RWPE2 (cell line): ENCODE measurements around the gene ADAM12.

ENCODE experiments used
- ATAC-seq: fragments of 200-7000 bp; cut with Tn5 transposase; 3 replicates; pipeline ENCODE4 v1.9.1; 2021; ENCODE audit warnings: low read depth
- DNase-seq: peaks from one replicate; pipeline ENCODE4 v3.0.0-alpha.2; 2020; ENCODE audit warnings: low spot score
- H3K27ac ChIP-seq: fragments of 450-650 bp; 2 replicates; pipeline ENCODE4 v1.5.1; 2017; ENCODE audit warnings: mild to moderate bottlenecking; ENCODE audit not compliant: poor library complexity, severe bottlenecking
- H3K27me3 ChIP-seq: fragments of 250-450 bp; sonication (Bioruptor Pico); 2 replicates; pipeline ENCODE4 v1.5.1; 2021; ENCODE audit warnings: mild to moderate bottlenecking, moderate library complexity; ENCODE audit not compliant: insufficient read depth, poor library complexity, severe bottlenecking
- H3K36me3 ChIP-seq: fragments of 250-450 bp; sonication (Bioruptor Pico); 2 replicates; pipeline ENCODE4 v1.5.1; 2020; ENCODE audit warnings: low read depth, mild to moderate bottlenecking, moderate library complexity
- H3K4me1 ChIP-seq: fragments of 250-450 bp; sonication (Bioruptor Pico); 2 replicates; pipeline ENCODE4 v1.5.1; 2021; ENCODE audit warnings: mild to moderate bottlenecking, moderate library complexity; ENCODE audit not compliant: insufficient read depth, poor library complexity, severe bottlenecking
- H3K4me3 ChIP-seq: fragments of 250-450 bp; sonication (Bioruptor Pico); 2 replicates; pipeline ENCODE4 v1.5.1; 2021; ENCODE audit warnings: mild to moderate bottlenecking, moderate library complexity; ENCODE audit not compliant: severe bottlenecking
- H3K9me3 ChIP-seq: fragments of 250-450 bp; sonication (Bioruptor Pico); 2 replicates; pipeline ENCODE4 v1.5.1; 2021; ENCODE audit warnings: mild to moderate bottlenecking, moderate library complexity; ENCODE audit not compliant: severe bottlenecking
- CTCF ChIP-seq: fragments of 450-650 bp; IDR thresholded peaks from one replicate; pipeline ENCODE4 v1.5.1; 2017; ENCODE audit warnings: mild to moderate bottlenecking, moderate library complexity; ENCODE audit not compliant: poor library complexity, severe bottlenecking

The ADAM12 gene

DNA sequence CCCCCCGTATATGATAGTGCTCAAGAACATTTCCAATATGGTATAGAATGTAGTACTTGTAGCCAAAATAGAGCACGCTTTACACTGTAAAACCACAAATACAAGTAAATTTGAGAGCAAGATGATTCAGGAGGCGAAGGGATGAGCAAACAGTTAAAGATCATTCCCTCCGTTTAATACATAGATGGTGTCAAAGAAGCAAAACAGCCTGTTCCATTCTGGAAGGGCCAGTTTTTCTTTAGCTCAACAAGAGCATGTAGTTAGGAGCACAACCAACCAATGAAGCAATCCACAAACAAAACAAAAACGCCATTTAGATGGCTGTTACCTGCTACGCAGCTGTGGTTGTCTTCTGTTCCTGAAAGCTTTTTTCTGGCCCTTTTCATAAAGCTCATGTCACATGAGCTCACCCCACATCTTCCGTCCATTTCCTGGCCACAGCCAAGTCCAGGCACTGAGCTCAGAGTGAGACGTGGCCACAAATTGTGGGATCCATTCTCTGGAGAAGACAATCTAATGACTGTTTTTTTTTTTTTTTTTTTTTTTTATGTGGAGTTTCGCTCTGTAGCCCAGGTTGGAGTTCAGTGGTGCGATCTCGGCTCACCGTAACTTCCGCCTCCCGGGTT lies 306.3 kb downstream of the ADAM12 start:
- Histone ChIP-seq H3K36me3 (no peaks in the 10 kb centered on the region), H3K4me3 (no peak overlapping the region), H3K4me1 (no peaks in the 10 kb centered on the region), H3K27me3 (no peaks in the 10 kb centered on the region), H3K27ac (no peak overlapping the region), H3K9me3 (no peaks in the 10 kb centered on the region)
- ATAC-seq (no peak), DNase-seq (no peak)
- no peak for TF ChIP-seq CTCF

DNA sequence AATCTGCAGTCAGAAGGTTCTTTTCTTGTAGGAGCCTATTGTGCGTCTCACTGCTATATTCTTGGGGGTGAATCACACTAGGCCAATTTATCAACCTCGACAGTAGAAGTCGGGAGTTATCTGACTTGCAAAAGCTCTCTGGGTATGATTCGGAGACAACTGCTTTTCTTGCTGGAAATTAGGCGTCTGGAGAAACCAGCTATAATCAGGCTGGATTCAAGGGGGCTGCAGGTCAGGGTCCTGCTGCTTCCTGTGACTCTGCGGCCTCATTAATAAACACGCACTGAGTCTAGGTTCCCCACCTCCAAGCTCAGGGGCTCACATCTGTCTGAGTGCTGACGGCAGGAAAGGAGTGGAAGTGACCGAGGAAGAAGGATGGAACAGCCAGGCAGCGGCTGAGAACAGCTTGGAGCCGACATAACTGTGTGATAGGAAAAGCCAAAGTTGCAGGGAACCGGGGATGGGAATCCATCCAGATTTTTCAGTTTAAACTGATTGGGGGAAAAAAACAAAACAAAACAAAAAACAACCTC lies 307.3 kb downstream of the ADAM12 start:
- H3K27me3 ChIP-seq: no peaks in the 10 kb centered on the region
- ATAC-seq (no peak), DNase-seq (no peak)
- H3K4me1 ChIP-seq: no peaks in the 10 kb centered on the region
- no peak for TF ChIP-seq CTCF
- no peaks in the 10 kb centered on the region for H3K9me3 ChIP-seq
- no peak overlapping the region for H3K4me3 ChIP-seq
- no peak overlapping the region for H3K27ac ChIP-seq
- no peaks in the 10 kb centered on the region for H3K36me3 ChIP-seq

GRCh38 chr10:126080291-126080825 lies 307.9 kb downstream of the ADAM12 start:
- H3K27me3 ChIP-seq: no peaks in the 10 kb centered on the region
- peaks cover 4% of the 10 kb centered on the region for H3K4me1 ChIP-seq
- no peak overlapping the region for H3K27ac ChIP-seq
- H3K4me3 ChIP-seq: no peak overlapping the region
- no peak for ATAC-seq
- DNase-seq: no peak
- TF ChIP-seq CTCF: no peak
- no peaks in the 10 kb centered on the region for H3K36me3 ChIP-seq
- H3K9me3 ChIP-seq: no peaks in the 10 kb centered on the region

DNA sequence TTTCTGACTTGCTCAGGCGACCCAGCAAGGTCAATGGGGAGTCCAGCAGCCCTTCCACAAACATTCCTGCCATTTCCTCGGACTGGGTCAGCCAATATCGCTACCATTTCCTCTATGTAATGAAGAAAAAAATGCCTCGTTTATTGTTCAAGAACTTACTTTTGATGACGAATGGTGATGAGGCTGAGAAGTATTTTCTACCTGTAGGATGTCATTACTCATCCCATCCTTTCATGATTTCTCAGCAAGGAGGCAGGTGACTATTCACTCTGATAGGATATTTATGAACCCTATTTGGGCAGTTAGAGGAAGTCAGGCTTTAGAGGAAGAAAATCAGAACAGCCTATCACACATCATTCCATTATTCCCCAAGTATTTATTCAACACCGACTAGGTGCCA lies 313.3 kb downstream of the ADAM12 start:
- DNase-seq: no peak
- H3K9me3 ChIP-seq: no peaks in the 10 kb centered on the region
- no peaks in the 10 kb centered on the region for H3K27me3 ChIP-seq
- no peaks in the 10 kb centered on the region for H3K36me3 ChIP-seq
- peak; percentile 93 for ATAC-seq
- peak overlapping the region; percentile 85 for H3K27ac ChIP-seq
- H3K4me1 ChIP-seq: peaks cover 23% of the 10 kb centered on the region
- no peak for TF ChIP-seq CTCF
- no peak overlapping the region for H3K4me3 ChIP-seq

DNA sequence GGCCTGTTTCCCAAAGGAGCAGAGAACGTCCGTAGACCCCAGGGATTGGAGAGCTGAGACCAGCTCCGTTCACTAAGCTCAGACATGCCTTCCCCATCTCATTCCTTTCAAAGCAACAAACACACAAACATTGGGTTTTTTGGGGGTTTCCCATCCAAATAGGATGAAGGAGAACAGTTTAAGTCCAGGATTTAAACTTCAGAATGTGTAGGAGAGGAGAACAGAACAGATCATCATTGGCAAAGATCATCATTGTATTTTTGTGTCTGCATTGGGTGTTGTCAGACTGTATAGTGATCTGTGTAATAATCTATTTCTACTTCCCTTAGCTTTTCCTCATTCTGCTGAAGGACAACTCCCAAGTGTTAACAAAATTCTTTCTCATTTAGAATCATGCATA lies 314.0 kb downstream of the ADAM12 start:
- no peak for DNase-seq
- peak overlapping the region; percentile 85 for H3K27ac ChIP-seq
- no peaks in the 10 kb centered on the region for H3K9me3 ChIP-seq
- peaks cover 23% of the 10 kb centered on the region for H3K4me1 ChIP-seq
- H3K36me3 ChIP-seq: no peaks in the 10 kb centered on the region
- H3K27me3 ChIP-seq: no peaks in the 10 kb centered on the region
- ATAC-seq: no peak
- no peak for TF ChIP-seq CTCF
- H3K4me3 ChIP-seq: no peak overlapping the region
